GM21576 (cell line): ENCODE measurements around the gene COL27A1.
"Not testable (repeated sequence)": the region's sequence is repeated elsewhere in the genome, so short reads cannot be mapped to it uniquely, and the experiment has no call there.

Experiments
- ATAC-seq: cut with Tn5 transposase; IDR thresholded peaks from one replicate; pipeline ENCODE4 v1.9.1; 2021; ENCODE audit warnings: mild to moderate bottlenecking, moderate library complexity; ENCODE audit not compliant: unreplicated experiment

COL27A1 gene

GRCh38 chr9:114180696-114181606, 25.6 kb downstream of the COL27A1 start:
- no peak for ATAC-seq

DNA sequence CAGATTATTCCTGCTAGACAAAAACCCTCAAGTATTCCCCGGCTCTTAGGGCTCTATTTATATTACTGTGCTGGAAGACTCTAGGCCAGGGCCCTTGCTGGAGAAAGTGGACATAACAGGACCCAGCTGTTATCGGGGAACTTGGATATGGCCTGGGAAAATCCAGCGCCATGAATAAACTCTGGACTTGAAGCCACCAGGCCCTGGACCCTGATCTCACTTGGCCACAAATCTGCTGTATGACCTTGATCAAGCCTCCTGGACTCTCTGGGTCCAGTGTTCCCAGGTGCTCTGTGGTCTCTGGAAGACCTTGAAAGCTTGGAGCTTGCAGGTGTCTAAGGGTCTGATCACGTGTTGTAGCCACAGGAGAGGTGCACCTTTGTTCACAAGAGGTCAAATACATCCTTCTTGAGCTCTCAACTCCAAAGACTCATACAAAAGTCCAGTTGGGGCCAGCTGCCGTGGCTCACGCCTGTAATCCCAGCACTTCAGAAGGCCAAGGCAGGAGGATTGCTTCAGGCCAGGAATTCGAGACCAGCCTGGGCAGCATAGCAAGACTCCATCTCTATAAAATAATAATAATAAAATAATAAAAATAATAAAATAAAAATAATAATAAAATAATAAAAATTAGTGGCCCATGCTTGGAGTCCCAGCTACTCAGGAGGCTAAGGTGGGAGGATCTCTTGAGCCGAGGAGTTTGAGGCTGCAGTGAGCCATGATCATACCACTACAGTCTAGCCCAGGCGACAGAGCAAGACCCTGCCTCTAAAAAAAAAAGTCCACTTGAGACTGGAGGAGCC, 26.5 kb downstream of the COL27A1 start:
- no peak for ATAC-seq

DNA sequence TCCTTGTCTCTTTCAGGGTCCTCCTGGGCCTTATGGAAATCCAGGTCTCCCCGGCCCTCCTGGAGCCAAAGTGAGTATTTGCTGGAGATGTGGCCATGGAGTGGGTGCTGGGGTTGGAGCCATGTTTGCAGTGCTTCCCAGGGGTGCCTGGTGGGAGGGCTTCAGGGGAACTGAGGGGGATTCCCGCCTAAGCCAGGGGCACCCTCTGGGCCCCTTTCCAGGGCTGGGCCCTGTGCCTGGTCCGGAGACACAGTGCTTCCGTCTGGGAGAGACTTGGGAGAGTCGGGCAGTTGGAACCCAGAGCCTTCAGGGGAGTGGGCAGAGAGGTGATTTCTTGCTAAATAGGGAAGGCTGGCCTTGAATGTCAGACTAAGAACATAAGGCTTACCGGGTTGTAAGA, 27.7 kb downstream of the COL27A1 start:
- no peak for ATAC-seq

DNA sequence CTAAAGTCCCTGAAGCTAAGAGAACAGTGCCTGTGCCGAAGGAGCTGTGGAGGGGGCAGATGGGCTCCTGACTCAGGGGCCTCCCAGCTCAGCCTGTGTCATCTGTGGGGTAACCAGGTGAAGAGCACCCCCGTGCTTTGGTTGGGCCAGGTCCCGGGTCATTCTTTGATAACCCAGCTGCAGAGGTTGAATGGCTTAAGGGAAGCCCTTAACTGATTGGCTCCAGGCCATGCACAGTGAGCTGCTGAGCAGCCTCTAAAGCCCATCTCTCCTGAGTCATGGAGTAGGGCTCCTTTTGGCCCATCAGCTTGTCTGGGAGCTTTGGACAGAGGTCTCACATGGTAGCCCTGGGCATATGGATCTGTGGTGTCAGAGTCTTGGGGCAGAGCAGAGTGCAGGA, 28.7 kb downstream of the COL27A1 start:
- ATAC-seq = no peak

DNA sequence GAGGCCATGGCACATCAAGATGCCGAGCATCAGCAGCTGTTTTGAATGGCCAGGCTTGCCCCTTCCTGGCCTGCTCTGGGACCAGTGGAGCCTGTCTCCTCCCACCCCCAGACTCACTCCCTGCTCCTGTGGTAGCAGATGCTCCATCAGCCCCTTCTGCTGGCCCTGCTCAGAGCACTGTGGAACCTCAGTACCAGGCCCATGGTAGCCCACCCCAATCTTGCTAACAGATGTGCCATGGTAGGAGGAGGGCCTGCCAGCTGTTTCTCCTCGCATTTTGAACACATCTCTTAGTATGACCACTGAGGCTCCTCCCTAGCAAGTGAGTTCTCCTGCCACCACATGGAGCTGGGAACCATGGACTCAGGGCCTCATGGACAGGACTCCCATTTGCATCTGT, 29.5 kb downstream of the COL27A1 start:
- no peak for ATAC-seq

GRCh38 chr9:114185570-114186490, 30.5 kb downstream of the COL27A1 start:
- ATAC-seq = no peak

DNA sequence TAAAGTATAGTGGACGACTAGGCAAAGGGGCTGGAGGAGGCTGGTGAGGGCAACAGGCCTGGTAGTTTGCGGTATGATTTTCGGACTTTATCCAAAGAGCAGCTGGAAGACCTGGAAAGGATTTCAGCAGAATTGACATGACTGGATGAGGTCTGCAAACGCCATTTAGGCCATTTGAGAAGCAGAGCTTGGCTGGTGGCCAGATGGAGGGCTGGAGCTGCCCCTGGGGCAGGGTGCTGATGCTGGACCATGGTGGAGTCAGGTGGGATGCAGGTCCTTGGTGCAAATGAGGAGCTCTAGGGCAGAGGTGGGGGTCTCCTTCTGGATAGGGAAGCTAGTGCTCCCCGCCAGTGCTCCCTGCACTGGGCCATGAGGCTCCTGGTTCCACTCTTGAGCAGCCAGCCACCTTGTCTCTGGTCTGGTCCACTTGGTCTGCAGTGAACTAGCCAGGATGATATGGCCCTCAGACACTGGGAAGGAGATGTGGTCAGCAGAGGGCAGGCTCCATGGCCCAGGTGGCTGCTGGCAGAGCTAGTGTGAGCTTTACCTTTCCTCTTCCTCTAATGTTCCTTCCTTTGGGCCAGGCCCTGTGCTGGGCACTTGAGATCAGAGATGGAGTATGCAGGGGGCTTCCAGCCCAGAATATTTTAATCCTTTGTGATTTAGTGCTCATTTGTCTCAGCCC, 31.4 kb downstream of the COL27A1 start:
- ATAC-seq = no peak

GRCh38 chr9:114187827-114188226, 32.5 kb downstream of the COL27A1 start:
- ATAC-seq = no peak

- ATAC-seq = no peak
Measured at GRCh38 chr9:114189823-114190562, 34.7 kb downstream of the COL27A1 start.

DNA sequence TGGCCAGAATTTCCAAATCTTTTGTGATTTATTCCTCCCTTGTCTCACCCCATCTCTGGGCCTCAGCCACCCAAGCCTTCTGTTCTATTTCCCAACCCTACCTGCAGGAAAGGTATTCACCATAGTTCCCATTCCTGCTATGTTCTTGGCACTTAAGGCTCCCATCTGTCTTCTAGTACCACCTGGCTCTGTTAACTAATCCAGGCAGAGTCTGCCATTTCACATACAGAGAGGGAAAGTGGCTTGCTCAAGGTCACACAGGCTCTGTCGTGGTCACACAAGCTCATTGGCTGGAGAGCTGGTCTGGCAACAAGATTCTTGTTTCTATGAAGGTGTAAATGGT, 35.2 kb downstream of the COL27A1 start:
- no peak for ATAC-seq

DNA sequence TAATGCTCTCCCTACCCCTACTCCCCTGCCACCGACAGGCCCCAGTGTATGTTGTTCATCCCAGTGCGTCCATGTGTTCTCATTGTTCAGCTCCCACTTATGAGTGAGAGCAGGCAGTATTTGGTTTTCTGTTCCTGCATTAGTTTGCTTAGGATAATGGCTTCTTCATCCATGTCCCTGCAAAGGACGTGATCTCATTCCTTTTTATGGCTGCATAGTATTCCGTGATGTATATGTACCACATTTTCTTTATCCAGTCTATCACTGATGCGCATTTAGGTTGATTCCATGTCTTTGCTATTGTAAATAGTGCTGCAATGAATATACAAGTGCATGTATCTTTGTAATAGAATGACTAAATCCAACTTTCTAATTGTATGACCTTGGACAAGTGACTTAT, 36.1 kb downstream of the COL27A1 start:
- ATAC-seq = not testable (repeated sequence)

DNA sequence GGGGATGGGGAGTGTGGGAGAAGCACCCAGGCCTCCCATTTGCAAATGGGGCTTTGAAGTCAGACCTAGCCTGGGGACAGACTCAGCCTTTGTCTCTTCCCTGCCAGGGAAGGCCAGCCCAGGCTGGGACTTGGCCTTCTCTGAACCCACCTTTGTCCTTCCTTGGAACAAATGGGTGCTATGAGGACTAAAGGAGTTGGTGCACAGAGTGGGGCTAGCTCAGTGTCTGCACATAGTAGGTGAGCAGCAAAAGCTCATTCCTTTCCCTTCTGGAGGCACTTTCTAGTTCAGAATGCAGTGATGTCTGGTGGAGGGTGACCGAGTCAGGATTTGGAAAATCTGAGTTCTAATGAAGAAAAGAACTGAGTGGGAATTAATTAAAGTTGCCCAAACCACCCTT, 37.2 kb downstream of the COL27A1 start:
- no peak for ATAC-seq

DNA sequence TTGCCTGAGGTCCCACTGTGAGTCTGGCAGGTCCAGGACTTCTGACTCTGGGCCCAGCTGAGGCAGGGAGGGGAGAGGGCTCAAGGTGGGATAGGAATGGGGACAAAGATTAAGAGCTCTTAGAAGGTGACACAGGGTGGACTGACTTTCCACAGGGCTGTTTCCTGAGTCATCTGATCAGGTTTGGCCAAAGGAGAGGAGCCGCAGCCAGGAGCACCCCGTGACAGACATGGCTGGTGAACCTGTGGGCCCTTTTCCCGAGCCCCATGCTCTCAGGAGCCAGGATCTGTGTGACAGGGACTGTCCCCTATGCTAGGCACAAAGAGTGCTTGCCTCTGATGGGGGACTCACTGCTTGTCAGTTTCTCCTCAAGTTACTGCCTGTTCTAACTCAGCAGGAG, 37.8 kb downstream of the COL27A1 start:
- ATAC-seq = no peak

- ATAC-seq = no peak
Measured at GRCh38 chr9:114196117-114196516, 40.8 kb downstream of the COL27A1 start.

- ATAC-seq = no peak
Measured at GRCh38 chr9:114196979-114197622, 41.8 kb downstream of the COL27A1 start.

DNA sequence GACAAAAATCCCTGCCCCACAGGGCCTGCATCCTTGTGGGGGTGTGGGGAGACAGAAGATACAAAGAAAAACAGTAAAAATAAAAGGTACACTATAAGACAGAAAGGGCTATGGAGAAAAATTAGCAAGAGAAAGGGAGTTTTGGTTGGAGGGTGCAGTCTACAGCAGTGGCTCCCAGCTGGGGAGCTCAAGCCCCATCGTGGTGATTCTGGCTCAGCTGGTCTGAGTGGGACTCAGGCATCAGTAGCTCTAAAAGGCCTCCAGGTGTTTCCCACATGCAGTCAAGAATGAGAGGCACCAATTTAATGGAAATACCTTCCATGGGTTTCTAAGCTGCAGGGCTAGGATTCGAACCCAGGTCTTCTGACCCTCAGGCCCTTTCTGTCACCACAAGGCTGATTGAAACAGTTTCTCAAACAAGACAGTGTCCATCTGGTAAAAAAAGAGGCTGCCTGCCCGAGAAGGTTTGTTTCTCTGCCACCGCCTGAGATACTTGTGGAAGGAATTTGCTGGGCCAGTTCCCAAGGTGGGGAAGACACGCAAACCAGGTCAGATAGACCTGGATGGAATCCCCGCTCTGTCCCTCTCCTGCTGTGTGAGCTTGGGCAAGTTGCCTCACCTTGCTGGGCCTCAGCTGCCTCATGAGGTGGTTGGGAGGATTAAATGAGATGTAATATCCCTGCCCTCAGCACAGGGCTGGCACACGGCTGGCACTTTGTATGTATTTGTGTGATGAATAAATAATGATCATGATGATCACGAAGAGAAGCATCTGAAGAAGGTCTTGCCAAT, 43.1 kb downstream of the COL27A1 start:
- no peak for ATAC-seq

- ATAC-seq = no peak
Measured at GRCh38 chr9:114200721-114201300, 45.5 kb downstream of the COL27A1 start.

- ATAC-seq = no peak
Measured at GRCh38 chr9:114202396-114202795, 47.1 kb downstream of the COL27A1 start.
